Measurements from ENCODE around the gene DYNC1H1. TPM values are rescaled to one million over a fixed set of nuclear protein-coding genes. Genes with fewer than 3 reads are reported as not detected.

The DYNC1H1 gene
- total and polyA plus RNA-seq, 2 of the 13 experiments (the other 11 are each of a cell fraction or from before 2014, with no cell fraction given) = 74.4 to 239 TPM

GRCh38 chr14:101963656-101964296 lies 597 bp upstream of the DYNC1H1 start:
- no TSS peak for BruUV-seq (replicated peaks)
- POLR2A ChIA-PET = interaction anchor here (0.9 kb wide), 1 partner anchor 8 kb away, joined by 3 read pairs; no protein-coding TSS in a partner anchor
- H3K4me2 ChIP-seq (ENCODE audit: low read depth, low read length) = peak overlapping the region; percentile 87
- peaks cover 0 to 10% of the 10 kb centered on the region in 2 experiments; a peak in 2 of 5 replicates for H3K36me3 ChIP-seq (replicated peaks in 1 of 2; ENCODE audit: control insufficient read depth in 1 of 2, insufficient read depth in 2 of 2, low read length in 2 of 2)
- no peak for ATAC-seq
- H3K27me3 ChIP-seq (ENCODE audit: control insufficient read depth in 1 of 2, insufficient read depth in 2 of 2, low read length in 2 of 2) = no peaks in the 10 kb centered on the region; a peak in 1 of 5 replicates
- FAIRE-seq = no peak
- intact Hi-C loops (cut with micrococcal nuclease; ENCODE audit: unreplicated experiment) = loop anchor here (2.0 to 5.0 kb wide), 2 partner anchors 123 to 359 kb away; partner anchors contain the start of gene HSP90AA1
- peak overlapping the region; percentile 49 for H3K9ac ChIP-seq (ENCODE audit: insufficient read depth, low read depth, low read length)
- in situ Hi-C loops (cut with HindIII; ENCODE audit: extremely low pct_ligation_motif_present, low pct_unique_long_range_greater_than_20kb) = loop anchor here (5.0 kb wide), 2 partner anchors 134 to 354 kb away; partner anchors contain the start of gene ZNF839
- H3K27ac ChIP-seq (ENCODE audit: extremely low read length, insufficient read depth, low read length) = no peak overlapping the region
- peaks cover 44% of the 10 kb centered on the region for H3K79me2 ChIP-seq (ENCODE audit: insufficient read depth, low read length)
- H4K20me1 ChIP-seq (ENCODE audit: insufficient read depth, low read length) = peaks cover 12% of the 10 kb centered on the region
- peaks cover 79% of the 10 kb centered on the region for H3K4me1 ChIP-seq (ENCODE audit: insufficient read depth, low read length)
- DNase-seq (ENCODE audit: low spot score) = no peak
- H3K4me3 ChIP-seq (replicated peaks in 1 of 3; ENCODE audit: insufficient read depth in 1 of 3, low read depth in 2 of 3, low read length in 3 of 3) = peak overlapping the region; percentile 31 to 67 (median 48); a peak in 5 of 6 replicates
- CTCF ChIA-PET (ENCODE audit: low intra/inter-chr PET ratio, low total read pairs) = no interaction called here
- H3K9me3 ChIP-seq (ENCODE audit: low read length) = no peaks in the 10 kb centered on the region
- TF ChIP-seq ZBTB20 (CRISPR knock-in tag; IDR thresholded peaks at IDR 0.05; ENCODE audit: borderline replicate concordance, low read depth) (no peak), CSRNP1 (CRISPR knock-in tag; IDR thresholded peaks at IDR 0.05) (0 out of 2 replicates have a peak, but pooled peaks have one; percentile 1), THAP7 (CRISPR knock-in tag; IDR thresholded peaks at IDR 0.05) (peak; percentile 10; the same call in 1 of the 2 replicates)
- WGBS (ENCODE audit: low lambda C conversion rate) = 82% methylated on average over 16 of the region's 20 CpGs
- peak overlapping the region; percentile 91 for H2AFZ ChIP-seq (ENCODE audit: low read length)
